Central memory CD4-positive, alpha-beta T cell (primary cell): ENCODE measurements around the gene AKAP7.

Experiments
- DNase-seq: peaks from one replicate; pipeline ENCODE4 v3.0.0; 2022

The AKAP7 gene

GRCh38 chr6:131134220-131134979, 867 bp upstream of the AKAP7 start:
- DNase-seq, result no peak

DNA sequence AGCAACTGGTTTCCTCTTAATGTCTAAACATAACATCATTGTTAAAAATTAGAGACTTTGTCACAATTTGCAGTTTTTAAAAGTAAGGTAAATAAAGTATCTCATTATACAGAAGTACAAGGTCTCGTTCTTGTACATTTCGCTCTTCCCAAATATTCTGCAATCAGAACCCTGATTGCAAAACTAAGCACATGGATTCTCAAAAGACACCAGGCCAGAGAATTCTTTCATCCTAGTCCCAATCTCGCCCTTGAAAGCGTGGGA, 355 bp upstream of the AKAP7 start:
- DNase-seq, result no peak

DNA sequence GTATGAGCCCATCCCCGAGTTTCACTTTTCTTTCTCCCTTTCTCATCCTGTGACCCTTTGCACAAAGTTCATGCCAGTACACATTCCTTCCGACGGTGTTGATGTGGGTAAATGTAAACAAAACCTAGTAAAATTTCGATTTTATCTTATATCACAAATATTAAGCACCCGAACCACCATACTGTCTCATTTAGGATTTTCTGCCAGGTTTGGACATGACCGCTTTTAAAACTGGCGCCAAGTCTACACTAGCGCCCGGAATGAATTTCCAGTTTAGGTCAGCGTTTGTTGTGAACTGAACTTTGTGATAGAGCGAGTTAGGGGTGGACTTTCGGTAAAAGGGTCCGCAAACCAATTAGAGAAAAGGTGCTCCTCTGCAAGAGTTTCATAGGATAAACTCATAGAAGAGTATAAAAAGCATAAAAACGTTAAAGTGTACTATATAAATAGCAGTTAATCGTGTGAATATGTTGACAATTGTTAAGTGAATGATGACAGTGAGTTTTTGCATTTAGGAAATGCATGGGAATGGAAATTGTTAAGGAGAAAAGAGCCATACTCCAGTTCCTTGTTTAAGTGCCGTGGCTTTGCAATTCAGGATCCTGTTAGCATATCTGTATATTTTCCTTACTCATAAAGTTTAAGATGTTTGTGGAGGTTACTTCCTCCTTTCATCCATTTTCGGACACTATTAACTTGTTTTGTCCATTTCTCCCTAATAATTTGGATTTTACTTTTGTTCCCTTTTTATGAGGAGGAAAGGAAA, 937 bp downstream of the AKAP7 start:
- no peak for DNase-seq

- DNase-seq, result no peak
Observed at GRCh38 chr6:131139599-131139998, 4.3 kb downstream of the AKAP7 start.

GRCh38 chr6:131143319-131143718, 8.1 kb downstream of the AKAP7 start:
- DNase-seq, result no peak

- no peak for DNase-seq
Observed at GRCh38 chr6:131146865-131147264, 11.6 kb downstream of the AKAP7 start.

DNA sequence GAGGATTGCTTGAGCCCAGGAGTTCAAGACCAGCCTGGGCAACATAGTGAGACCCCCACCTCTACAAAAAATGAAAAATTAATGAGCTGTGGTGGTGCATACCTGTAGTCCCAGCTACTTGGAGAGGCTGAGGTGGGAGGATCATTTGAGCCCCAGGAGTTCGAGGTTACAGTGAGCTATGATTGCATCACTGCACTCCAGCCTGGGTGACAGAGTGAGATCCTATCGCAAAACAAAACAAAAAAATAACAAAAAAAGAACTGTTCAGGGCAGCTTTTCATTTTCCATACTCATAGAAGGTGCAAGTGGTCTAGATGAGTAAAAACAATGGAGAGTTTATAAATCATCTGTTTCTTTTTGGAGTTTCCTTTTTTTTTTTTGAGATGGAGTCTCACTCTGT, 21.1 kb downstream of the AKAP7 start:
- no peak for DNase-seq

DNA sequence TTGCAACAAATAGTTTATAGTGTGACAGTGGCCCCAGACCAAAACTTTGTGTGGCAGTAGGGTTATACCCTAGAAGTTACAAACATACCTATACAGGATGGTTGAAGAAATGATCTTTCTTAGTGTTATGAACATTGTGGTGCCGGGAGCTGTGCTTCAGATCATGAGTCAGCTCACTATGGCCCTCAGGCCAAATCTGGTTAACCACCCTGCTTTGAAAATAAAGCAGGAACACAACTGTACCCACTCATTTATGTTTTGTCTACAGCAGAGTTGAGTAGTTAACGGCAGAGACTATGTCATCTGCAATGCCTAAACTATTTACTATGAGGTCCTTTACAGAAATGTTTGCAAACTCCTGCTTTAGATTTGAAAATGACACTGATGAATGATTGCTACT, 24.3 kb downstream of the AKAP7 start:
- DNase-seq, result no peak

- DNase-seq, result no peak
Observed at GRCh38 chr6:131160254-131160758, 25.0 kb downstream of the AKAP7 start.

- DNase-seq, result no peak
Observed at GRCh38 chr6:131161987-131162386, 26.7 kb downstream of the AKAP7 start.

- DNase-seq, result no peak
Observed at GRCh38 chr6:131163886-131164285, 28.6 kb downstream of the AKAP7 start.

DNA sequence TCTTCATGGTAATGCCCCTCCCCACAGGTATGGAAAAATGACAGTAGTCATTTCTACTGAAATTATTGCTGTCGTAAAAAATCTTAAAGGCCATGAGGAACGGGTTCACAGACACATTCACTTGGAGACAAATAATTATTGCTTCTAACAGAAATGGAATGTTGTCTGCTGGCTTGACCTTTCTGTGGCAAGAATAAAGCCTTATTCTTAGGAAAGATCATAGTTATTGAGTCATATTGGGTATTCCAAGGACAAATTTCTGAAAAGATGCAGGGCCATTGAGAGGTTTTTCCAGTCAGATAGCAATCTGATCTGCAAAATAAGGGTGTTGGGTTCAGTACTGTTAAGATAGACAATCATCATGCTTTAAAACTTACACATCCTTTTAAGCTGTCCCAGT, 29.2 kb downstream of the AKAP7 start:
- no peak for DNase-seq

- no peak for DNase-seq
Observed at GRCh38 chr6:131167773-131168172, 32.5 kb downstream of the AKAP7 start.

DNA sequence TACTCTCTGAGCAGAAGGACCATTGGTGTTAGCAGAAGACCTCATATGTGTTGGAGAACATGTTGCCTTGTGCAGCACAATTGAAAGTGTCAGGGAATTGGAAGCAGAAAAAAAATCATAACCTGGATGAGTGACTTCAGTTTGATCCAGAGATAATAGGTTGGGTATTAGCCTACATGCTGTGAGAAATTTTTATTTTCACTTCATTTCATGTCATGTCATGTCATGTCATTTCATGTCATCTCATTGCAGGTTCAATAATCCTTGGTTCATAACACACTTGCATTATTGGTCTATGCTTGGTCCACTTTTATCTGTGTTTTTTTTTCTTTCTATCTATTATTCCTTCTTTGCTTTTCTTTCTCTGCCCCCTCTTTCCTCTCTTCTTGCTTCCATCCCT, 34.3 kb downstream of the AKAP7 start:
- no peak for DNase-seq

DNA sequence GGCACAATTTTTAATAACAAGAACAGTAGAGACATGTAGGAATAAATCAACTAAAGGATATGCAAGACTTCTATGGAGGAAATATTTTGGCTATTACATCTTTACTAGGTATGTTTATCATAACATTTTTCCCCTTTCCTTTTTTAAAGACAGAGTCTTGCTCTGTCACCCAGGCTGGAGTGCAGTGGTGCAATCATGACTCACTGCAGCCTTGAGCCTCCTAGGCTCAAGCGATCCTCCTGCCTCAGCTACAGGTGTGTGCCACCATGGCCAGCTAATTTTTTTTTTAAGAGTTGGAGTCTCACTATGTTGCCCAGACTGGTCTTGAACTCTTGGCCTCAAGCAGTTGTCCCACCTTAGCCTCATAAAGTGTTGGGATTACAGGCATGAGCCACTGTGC, 37.0 kb downstream of the AKAP7 start:
- DNase-seq, result no peak

- no peak for DNase-seq
Observed at GRCh38 chr6:131173680-131174079, 38.4 kb downstream of the AKAP7 start.

DNA sequence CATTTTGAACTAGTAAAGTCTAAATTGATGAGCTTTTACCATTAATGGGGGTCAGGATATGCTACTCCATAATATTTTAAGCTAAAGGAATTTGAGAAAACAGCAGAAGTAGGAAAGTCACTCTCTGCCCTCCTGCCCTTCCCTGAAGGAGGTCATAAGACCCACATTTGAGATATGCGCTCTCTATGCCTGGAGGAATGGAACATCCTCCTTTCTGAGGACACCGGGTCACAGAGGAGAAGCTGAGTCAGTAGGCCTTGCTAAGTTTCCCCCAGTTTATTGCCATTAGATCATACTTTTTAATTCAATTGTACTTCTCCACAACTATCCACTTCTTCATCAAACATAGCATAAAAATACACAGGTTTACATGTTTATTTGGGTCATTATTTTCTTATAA, 40.3 kb downstream of the AKAP7 start:
- no peak for DNase-seq

- no peak for DNase-seq
Observed at GRCh38 chr6:131177996-131178395, 42.7 kb downstream of the AKAP7 start.

DNA sequence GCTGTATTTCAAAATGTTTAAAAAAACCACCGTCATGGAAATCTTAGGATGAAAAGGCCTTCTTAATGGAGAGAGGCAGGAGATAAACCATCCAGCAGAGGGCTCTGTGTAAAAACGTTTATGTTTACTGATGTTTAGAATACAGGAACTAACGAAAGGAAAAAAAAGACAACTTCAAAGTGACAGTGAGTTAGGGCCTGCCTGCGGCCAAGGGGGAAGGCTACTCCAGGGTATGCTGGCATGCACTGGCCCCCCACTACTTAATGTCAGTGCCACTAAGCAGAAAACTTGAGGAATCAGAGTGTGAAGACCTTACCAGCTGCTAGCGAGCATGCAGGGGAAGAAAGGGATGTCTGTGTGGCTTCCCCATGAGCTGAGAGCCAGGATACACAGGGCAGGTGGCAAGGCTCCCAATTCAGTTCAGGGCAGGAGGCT, 47.7 kb downstream of the AKAP7 start:
- peak; percentile 53 for DNase-seq

DNA sequence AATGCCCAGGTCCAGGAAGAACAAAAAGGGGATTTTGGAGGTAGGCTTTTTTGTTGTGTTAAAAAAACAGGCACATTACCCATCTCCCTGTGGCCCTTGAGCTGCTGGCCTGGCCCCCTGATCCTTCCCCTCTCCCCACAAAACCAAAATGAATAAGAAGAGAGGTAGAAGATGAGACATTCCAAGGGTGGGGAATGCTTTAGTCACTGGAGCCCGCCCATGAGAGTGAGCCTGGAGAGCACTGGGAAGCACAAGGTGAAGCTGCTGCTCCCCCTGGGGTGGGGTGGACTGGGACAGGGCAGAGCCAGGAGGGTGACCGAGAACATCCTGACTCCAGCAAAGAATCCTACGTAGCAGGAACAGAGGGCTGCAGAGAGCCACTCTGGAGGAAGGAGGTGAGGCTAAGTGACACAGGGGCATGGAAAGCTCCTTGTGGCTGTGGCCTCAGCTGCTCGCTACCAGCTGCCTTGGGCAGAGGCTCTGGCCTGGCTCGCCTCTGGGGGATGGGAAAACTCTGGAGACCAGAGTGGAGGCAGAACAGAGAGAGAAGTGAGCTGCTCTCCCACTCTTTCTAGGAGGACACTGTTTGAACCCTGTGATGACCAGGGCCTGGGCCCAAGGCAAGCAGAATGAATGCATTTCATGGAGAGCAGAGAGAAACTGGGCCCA, 48.3 kb downstream of the AKAP7 start:
- DNase-seq, result no peak

GRCh38 chr6:131191590-131191989, 56.3 kb downstream of the AKAP7 start:
- no peak for DNase-seq

DNA sequence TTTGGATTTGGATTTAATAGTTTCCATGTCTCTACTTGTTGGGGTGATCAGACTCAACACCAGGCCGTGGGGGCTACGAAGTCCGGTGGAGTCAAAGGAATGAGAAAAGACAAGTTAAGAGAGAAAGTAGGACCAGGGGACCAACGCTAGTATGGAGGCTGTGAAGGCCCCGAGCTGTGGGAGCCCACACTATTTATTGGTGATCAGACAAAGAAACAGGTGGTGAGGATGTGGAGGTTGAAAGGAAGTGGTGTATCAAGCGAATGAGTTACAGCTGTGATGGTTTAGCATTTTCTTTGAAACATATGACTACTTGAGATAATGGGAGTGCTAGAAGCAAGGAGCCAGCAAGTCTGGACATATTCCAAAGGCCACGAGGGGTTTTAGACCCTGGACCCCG, 62.4 kb downstream of the AKAP7 start:
- DNase-seq, result peak; percentile 52

DNA sequence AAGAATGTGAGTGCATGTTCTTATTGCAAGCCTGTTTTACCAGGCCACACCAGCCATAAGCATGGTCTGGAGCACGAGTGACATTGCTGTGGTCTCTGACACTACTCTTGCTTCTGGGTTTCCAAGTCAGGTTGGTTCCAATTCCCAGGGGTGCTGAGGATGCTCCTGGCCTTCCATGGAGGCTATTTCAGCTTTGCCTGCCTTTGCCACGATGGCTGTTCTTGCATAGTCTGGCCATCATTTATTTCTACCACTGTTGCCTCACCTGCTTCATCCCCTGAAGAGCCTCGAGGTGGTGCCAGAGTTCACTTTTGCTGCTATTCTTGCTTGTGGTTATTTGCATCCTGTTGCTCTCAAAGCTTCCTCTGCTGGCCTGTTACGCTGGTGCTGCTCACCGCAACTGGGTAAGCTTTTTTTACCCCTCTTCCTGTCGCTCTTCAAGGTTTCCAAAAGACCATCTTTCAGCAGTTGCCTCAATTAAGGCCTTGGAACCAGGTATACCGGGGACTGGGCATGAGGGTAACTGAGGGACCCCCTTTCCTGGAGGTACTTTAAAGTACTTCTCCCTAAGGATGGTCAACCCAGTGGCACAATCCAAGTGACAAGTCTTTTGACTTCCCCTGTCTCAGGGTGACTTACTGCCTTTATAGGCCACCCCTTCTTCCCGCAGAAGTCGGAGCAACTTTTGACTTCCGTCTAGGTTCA, 64.5 kb downstream of the AKAP7 start:
- DNase-seq, result peak; percentile 88
